Measurements from ENCODE around the gene ARHGEF26.

ARHGEF26 gene

DNA sequence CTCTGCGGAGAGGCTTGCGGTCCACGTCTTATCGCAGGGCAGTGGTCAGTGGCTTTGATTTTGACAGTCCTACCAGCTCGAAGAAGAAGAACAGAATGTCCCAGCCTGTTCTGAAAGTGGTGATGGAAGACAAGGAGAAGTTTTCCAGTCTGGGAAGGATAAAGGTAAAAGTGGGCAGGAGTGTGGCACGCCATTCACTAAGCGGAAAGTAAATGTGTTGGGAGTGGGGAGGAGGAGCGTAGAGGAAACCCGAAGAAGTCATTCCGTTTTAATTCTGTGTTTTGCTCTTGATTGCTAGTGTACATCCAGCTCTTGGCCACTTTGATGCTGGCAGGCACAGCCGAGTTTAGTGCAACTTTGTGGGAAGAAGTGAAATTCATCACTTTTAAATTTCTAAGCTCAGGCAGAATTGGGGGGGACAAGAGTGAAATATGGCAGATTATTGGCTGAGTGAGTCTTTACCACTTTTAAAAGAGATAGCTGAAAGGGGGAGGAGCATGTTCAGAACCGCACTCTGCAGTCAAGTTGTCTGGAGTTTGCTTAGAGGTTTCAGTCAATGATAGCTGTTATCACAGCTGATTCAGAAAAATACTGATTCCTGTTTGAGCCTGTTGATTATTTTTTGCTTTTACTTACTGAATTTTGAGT, 1.8 kb downstream of the ARHGEF26 start:
- Histone ChIP-seq H3K27ac (replicated peaks) (no peak overlapping the region), H3K4me3 (replicated peaks; ENCODE audit: insufficient read depth, low read length) (no peak overlapping the region), H3K27me3 (ENCODE audit: insufficient read depth, poor library complexity, severe bottlenecking) (peaks cover 28% of the 10 kb centered on the region)
- DNase-seq (ENCODE audit: low read depth in 1 of 2, low spot score in 1 of 2), result no peak
- TF ChIP-seq, protein P1, sequence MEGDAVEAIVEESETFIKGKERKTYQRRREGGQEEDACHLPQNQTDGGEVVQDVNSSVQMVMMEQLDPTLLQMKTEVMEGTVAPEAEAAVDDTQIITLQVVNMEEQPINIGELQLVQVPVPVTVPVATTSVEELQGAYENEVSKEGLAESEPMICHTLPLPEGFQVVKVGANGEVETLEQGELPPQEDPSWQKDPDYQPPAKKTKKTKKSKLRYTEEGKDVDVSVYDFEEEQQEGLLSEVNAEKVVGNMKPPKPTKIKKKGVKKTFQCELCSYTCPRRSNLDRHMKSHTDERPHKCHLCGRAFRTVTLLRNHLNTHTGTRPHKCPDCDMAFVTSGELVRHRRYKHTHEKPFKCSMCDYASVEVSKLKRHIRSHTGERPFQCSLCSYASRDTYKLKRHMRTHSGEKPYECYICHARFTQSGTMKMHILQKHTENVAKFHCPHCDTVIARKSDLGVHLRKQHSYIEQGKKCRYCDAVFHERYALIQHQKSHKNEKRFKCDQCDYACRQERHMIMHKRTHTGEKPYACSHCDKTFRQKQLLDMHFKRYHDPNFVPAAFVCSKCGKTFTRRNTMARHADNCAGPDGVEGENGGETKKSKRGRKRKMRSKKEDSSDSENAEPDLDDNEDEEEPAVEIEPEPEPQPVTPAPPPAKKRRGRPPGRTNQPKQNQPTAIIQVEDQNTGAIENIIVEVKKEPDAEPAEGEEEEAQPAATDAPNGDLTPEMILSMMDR (IDR thresholded peaks at IDR 0.05; ENCODE audit: insufficient read depth, low read length), result no peak
- TF ChIP-seq POLR2AphosphoS5 (IDR thresholded peaks at IDR 0.05; ENCODE audit: low read depth) (no peak), SPI1 (IDR thresholded peaks at IDR 0.05; ENCODE audit: borderline replicate concordance, low read depth) (no peak), GABPA (IDR thresholded peaks at IDR 0.05; ENCODE audit: low read depth) (no peak)
- TF ChIP-seq, protein P2, sequence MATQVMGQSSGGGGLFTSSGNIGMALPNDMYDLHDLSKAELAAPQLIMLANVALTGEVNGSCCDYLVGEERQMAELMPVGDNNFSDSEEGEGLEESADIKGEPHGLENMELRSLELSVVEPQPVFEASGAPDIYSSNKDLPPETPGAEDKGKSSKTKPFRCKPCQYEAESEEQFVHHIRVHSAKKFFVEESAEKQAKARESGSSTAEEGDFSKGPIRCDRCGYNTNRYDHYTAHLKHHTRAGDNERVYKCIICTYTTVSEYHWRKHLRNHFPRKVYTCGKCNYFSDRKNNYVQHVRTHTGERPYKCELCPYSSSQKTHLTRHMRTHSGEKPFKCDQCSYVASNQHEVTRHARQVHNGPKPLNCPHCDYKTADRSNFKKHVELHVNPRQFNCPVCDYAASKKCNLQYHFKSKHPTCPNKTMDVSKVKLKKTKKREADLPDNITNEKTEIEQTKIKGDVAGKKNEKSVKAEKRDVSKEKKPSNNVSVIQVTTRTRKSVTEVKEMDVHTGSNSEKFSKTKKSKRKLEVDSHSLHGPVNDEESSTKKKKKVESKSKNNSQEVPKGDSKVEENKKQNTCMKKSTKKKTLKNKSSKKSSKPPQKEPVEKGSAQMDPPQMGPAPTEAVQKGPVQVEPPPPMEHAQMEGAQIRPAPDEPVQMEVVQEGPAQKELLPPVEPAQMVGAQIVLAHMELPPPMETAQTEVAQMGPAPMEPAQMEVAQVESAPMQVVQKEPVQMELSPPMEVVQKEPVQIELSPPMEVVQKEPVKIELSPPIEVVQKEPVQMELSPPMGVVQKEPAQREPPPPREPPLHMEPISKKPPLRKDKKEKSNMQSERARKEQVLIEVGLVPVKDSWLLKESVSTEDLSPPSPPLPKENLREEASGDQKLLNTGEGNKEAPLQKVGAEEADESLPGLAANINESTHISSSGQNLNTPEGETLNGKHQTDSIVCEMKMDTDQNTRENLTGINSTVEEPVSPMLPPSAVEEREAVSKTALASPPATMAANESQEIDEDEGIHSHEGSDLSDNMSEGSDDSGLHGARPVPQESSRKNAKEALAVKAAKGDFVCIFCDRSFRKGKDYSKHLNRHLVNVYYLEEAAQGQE (IDR thresholded peaks at IDR 0.05; ENCODE audit: insufficient replicate concordance, low read depth), result no peak

DNA sequence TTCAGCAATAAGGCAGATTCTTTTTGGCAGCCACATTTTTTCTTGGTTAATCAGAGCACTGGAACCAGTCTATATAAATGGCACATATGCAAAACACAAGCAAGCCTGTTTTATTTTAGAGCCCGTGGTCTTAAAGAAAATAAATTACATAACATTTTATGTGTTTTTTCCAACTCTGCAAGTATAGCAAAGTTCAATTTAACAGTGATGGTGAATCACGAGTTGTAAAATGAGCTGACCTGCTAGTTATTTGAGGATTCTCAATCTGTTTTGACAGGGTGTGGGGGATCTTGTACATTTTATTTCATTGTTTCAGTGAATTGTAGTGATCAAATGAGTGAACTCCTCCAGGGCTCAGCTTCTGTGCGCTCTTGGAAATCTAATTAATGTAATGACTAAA, 2.7 kb downstream of the ARHGEF26 start:
- DNase-seq (ENCODE audit: low read depth in 1 of 2, low spot score in 1 of 2), result no peak
- peaks cover 26% of the 10 kb centered on the region for H3K27me3 ChIP-seq (ENCODE audit: insufficient read depth, poor library complexity, severe bottlenecking)
- H3K27ac ChIP-seq (replicated peaks), result no peak overlapping the region
- TF ChIP-seq, protein P1 (IDR thresholded peaks at IDR 0.05; ENCODE audit: insufficient read depth, low read length), result no peak
- no peak for TF ChIP-seq SPI1 (IDR thresholded peaks at IDR 0.05; ENCODE audit: borderline replicate concordance, low read depth)
- TF ChIP-seq, protein P2 (IDR thresholded peaks at IDR 0.05; ENCODE audit: insufficient replicate concordance, low read depth), result no peak
- no peak for TF ChIP-seq POLR2AphosphoS5 (IDR thresholded peaks at IDR 0.05; ENCODE audit: low read depth)
- H3K4me3 ChIP-seq (replicated peaks; ENCODE audit: insufficient read depth, low read length), result no peak overlapping the region

DNA sequence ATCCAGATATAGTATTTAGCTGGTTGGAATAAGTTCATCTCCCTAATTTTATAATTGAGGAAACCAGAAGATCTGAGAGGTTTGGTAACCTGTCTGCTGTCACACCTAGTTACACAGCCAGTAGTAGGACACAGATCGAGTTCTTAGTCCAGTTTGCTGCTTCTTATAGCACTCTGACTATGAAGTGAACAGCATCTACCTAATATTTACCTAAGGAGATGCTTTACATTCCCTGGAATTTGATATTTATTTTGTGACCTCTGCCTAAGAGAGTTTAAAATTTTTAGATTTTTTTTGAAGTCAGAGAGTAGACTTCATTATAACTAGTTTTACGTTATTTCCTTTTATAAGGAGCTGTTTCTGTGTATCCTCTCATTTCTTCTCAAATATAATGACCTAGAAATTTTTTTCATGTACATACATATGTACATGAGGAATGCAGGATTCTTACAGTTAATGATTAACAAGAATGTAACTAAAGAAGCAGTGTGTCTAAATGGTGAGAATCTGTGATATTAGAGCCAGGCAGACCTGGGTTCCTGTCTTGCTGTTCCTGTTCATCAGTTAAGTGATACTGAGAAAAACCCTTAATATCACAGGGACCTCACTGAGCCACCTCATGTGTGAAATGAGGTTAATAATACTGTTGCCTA, 4.3 kb downstream of the ARHGEF26 start:
- no peak for TF ChIP-seq POLR2AphosphoS5 (IDR thresholded peaks at IDR 0.05; ENCODE audit: low read depth)
- TF ChIP-seq, protein P2 (IDR thresholded peaks at IDR 0.05; ENCODE audit: insufficient replicate concordance, low read depth), result no peak
- no peak for TF ChIP-seq SPI1 (IDR thresholded peaks at IDR 0.05; ENCODE audit: borderline replicate concordance, low read depth)
- TF ChIP-seq GABPA (IDR thresholded peaks at IDR 0.05; ENCODE audit: low read depth), result no peak
- TF ChIP-seq, protein P1 (IDR thresholded peaks at IDR 0.05; ENCODE audit: insufficient read depth, low read length), result no peak
- Histone ChIP-seq H3K27ac (replicated peaks) (no peak overlapping the region), H3K4me3 (replicated peaks; ENCODE audit: insufficient read depth, low read length) (no peak overlapping the region), H3K27me3 (ENCODE audit: insufficient read depth, poor library complexity, severe bottlenecking) (peaks cover 21% of the 10 kb centered on the region)
- no peak for DNase-seq (ENCODE audit: low read depth in 1 of 2, low spot score in 1 of 2)

All from HL-60 (cell line).